HG03439 (cell line): ENCODE results near the gene LOXHD1.

Experiments
- ATAC-seq: cut with Tn5 transposase; IDR thresholded peaks from one replicate; pipeline ENCODE4 v1.9.1; 2021; ENCODE audit warnings: mild to moderate bottlenecking, moderate library complexity; ENCODE audit not compliant: unreplicated experiment

The LOXHD1 gene

GRCh38 chr18:46554406-46555080 lies 102.5 kb downstream of the LOXHD1 start:
- ATAC-seq = no peak

- no peak for ATAC-seq
Measured at GRCh38 chr18:46550609-46551008, 106.4 kb downstream of the LOXHD1 start.

GRCh38 chr18:46547520-46547919 lies 109.5 kb downstream of the LOXHD1 start:
- ATAC-seq = no peak

- no peak for ATAC-seq
Measured at GRCh38 chr18:46546111-46546640, 110.8 kb downstream of the LOXHD1 start.

- no peak for ATAC-seq
Measured at GRCh38 chr18:46542545-46542944, 114.5 kb downstream of the LOXHD1 start.

- ATAC-seq = no peak
Measured at GRCh38 chr18:46541626-46542189, 115.3 kb downstream of the LOXHD1 start.

GRCh38 chr18:46538376-46538775 lies 118.6 kb downstream of the LOXHD1 start:
- no peak for ATAC-seq

GRCh38 chr18:46536215-46536874 lies 120.7 kb downstream of the LOXHD1 start:
- no peak for ATAC-seq

- ATAC-seq = no peak
Measured at GRCh38 chr18:46531482-46531881, 125.5 kb downstream of the LOXHD1 start.

GRCh38 chr18:46528037-46528436 lies 129.0 kb downstream of the LOXHD1 start:
- ATAC-seq = no peak

GRCh38 chr18:46519870-46520269 lies 137.2 kb downstream of the LOXHD1 start:
- no peak for ATAC-seq

- ATAC-seq = no peak
Measured at GRCh38 chr18:46518438-46518837, 138.6 kb downstream of the LOXHD1 start.

GRCh38 chr18:46516555-46516954 lies 140.5 kb downstream of the LOXHD1 start:
- no peak for ATAC-seq

- ATAC-seq = no peak
Measured at GRCh38 chr18:46510386-46510785, 146.6 kb downstream of the LOXHD1 start.

- no peak for ATAC-seq
Measured at GRCh38 chr18:46509530-46509929, 147.5 kb downstream of the LOXHD1 start.

GRCh38 chr18:46506974-46507586 lies 149.9 kb downstream of the LOXHD1 start:
- ATAC-seq = no peak

GRCh38 chr18:46502444-46502843 lies 154.6 kb downstream of the LOXHD1 start:
- no peak for ATAC-seq

- no peak for ATAC-seq
Measured at GRCh38 chr18:46497129-46497528, 159.9 kb downstream of the LOXHD1 start.

GRCh38 chr18:46488471-46489213 lies 168.4 kb downstream of the LOXHD1 start:
- no peak for ATAC-seq

- ATAC-seq = no peak
Measured at GRCh38 chr18:46485675-46486194, 171.3 kb downstream of the LOXHD1 start.

GRCh38 chr18:46484971-46485370 lies 172.0 kb downstream of the LOXHD1 start:
- ATAC-seq = no peak
